GM23248 (cell line): ENCODE data around the gene SYNPO2.

Source experiments
- EZH2 ChIP-seq: fragments of 200-600 bp; sonication (generic); IDR thresholded peaks from 2 replicates; pipeline ENCODE4 v1.6.1; 2018; ENCODE audit warnings: antibody characterized with exemption, mild to moderate bottlenecking; ENCODE audit not compliant: insufficient read depth, poor library complexity, severe bottlenecking
- EZH2phosphoT487 ChIP-seq: fragments of 200-600 bp; sonication (generic); IDR thresholded peaks from 2 replicates; pipeline ENCODE4 v1.6.1; 2018; ENCODE audit warnings: antibody characterized with exemption, moderate library complexity, mild to moderate bottlenecking, low read depth; ENCODE audit not compliant: insufficient read depth

DNA sequence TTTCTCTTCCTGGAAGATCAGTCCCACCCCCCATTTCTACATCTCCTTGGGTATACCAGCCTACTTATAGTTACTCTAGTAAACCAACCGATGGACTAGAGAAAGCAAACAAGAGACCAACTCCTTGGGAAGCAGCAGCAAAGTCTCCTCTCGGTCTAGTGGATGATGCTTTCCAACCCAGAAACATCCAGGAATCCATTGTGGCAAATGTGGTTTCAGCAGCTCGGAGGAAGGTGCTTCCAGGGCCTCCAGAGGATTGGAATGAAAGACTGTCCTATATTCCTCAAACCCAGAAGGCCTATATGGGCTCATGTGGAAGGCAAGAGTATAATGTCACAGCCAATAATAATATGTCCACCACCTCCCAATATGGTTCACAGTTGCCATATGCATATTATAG lies 168.8 kb downstream of the SYNPO2 start:
- TF ChIP-seq EZH2 (no peak), EZH2phosphoT487 (no peak)
